Left ventricle myocardium inferior (tissue), 1 donor: ENCODE data around the gene MACC1. TPM values are rescaled to one million over a fixed set of nuclear protein-coding genes. Genes with fewer than 3 reads are reported as not detected.

Experiments used
- DNase-seq: peaks from one replicate; pipeline ENCODE4 v3.0.0-alpha.2; 2020
- H3K27ac ChIP-seq: fragments of 200-600 bp; replicated peaks from 2 replicates; pipeline ENCODE4 v1.8.0; 2021
- H3K27me3 ChIP-seq: fragments of 200-600 bp; 2 replicates; pipeline ENCODE4 v1.8.0; 2021; ENCODE audit warnings: low read depth
- H3K36me3 ChIP-seq: fragments of 200-600 bp; 2 replicates; pipeline ENCODE4 v1.8.0; 2021
- H3K4me1 ChIP-seq: fragments of 200-600 bp; 2 replicates; pipeline ENCODE4 v1.8.0; 2021
- H3K4me3 ChIP-seq: fragments of 200-600 bp; 2 replicates; pipeline ENCODE4 v1.8.0; 2021; ENCODE audit warnings: mild to moderate bottlenecking, moderate library complexity
- H3K9me3 ChIP-seq: fragments of 200-600 bp; replicated peaks from 2 replicates; pipeline ENCODE4 v1.8.0; 2021
- CTCF ChIP-seq: fragments of 200-600 bp; IDR thresholded peaks from 2 replicates; pipeline ENCODE4 v1.8.0; 2021; ENCODE audit warnings: antibody characterized with exemption, mild to moderate bottlenecking, borderline replicate concordance
- intact Hi-C: fragments of 100-400 bp; cut with micrococcal nuclease; formaldehyde crosslinking; loops from one replicate; pipeline ENCODE4 v1.11.0; 2022
- total RNA-seq: library from RNA; stranded (reverse); fragmentation: NEBNext Ultra II Directional; extraction: Animal tissue kit (Norgen Biotek cat#: 25700); gene quantifications from one replicate; pipeline ENCODE4 v1.2.1, GENCODE V29; 2021
- donor health status: DM: no; HTN: yes; CAD: no; lungs with severe emphysema.

Gene MACC1
- total RNA-seq, 1 donor from 2014 or later: 0.03 TPM

DNA sequence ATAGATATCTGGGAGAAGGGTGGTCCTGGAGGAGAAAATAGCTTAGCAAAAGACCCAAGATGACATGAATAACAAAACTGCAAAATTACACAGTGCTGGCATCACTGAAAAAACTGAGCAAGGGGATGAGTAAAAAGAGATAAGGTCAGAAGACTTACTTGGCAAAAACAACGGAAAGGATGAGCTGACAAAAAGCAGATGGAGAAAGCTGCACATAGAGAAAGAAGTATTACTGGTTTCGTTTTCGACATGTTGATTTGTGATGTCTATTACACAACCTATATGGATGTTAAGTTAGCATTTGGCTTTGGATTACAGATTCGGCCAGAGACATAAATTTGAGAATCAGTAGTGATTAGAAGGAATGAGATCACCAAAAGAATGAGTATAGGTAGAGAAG, 132.1 kb downstream of the MACC1 start:
- Histone ChIP-seq H3K27ac (no peak overlapping the region), H3K4me3 (no peak overlapping the region), H3K9me3 (no peaks in the 10 kb centered on the region), H3K27me3 (no peaks in the 10 kb centered on the region), H3K36me3 (no peaks in the 10 kb centered on the region), H3K4me1 (no peaks in the 10 kb centered on the region)
- intact Hi-C loops: no loop called here
- TF ChIP-seq CTCF: no peak
- no peak for DNase-seq

Other genes starting within 250 kb of the MACC1 start
- 1.5 TPM for gene ITGB8, start 113.5 kb upstream of the MACC1 start, total RNA-seq